HFFc6 (cell line): Measurements from ENCODE around the gene TLR6. TPM values are rescaled to one million over a fixed set of nuclear protein-coding genes. Genes with fewer than 3 reads are reported as not detected.

Experiments
- DNase-seq: peaks from one replicate; pipeline ENCODE4 v3.0.0-alpha.2; 2018
- H3K27ac Mint-ChIP-seq: 2 replicates; pipeline ENCODE4 v1.8.0; 2020; ENCODE audit warnings: mild to moderate bottlenecking, mixed read lengths
- H3K27me3 Mint-ChIP-seq: 2 replicates; pipeline ENCODE4 v1.8.0; 2021; ENCODE audit warnings: mild to moderate bottlenecking, moderate library complexity, mixed read lengths; ENCODE audit not compliant: insufficient read depth
- H3K36me3 Mint-ChIP-seq: 2 replicates; pipeline ENCODE4 v1.8.0; 2021; ENCODE audit warnings: low read depth, mixed read lengths
- H3K4me1 Mint-ChIP-seq: 2 replicates; pipeline ENCODE4 v1.8.0; 2020; ENCODE audit warnings: low read depth, mixed read lengths
- H3K4me3 Mint-ChIP-seq: 2 replicates; pipeline ENCODE4 v1.8.0; 2020; ENCODE audit warnings: mild to moderate bottlenecking, moderate library complexity, mixed read lengths
- H3K9me3 Mint-ChIP-seq: 2 replicates; pipeline ENCODE4 v1.8.0; 2020; ENCODE audit warnings: mild to moderate bottlenecking, mixed read lengths
- CTCF ChIP-seq: fragments of 200-600 bp; sonication (generic); IDR thresholded peaks from 2 replicates; pipeline ENCODE4 v1.5.0; 2021; ENCODE audit warnings: antibody characterized with exemption, mild to moderate bottlenecking
- total RNA-seq, 6 experiments: library from RNA; stranded (reverse); fragmentation: NEBNext Ultra II Directional; extraction: Animal tissue kit (Norgen Biotek cat#: 25700); gene quantifications; 2 replicates in 1 of 6; 3 replicates in 5 of 6; pipeline ENCODE4 v1.2.3, GENCODE V29; 2021

TLR6 gene
- total RNA-seq, 6 experiments from 2014 or later = 0.76 to 1.3 (median 0.97) TPM

GRCh38 chr4:38867478-38868058 lies 11.0 kb upstream of the TLR6 start, which contains the start of gene FAM114A1:
FAM114A1 (plus strand) TSS chr4:38867806; CDS start chr4:38878079, 10,273 bp downstream.
- H3K4me1 Mint-ChIP-seq = peaks cover 50% of the 10 kb centered on the region
- peaks cover 38% of the 10 kb centered on the region for H3K36me3 Mint-ChIP-seq
- TF ChIP-seq CTCF = no peak
- H3K9me3 Mint-ChIP-seq = no peaks in the 10 kb centered on the region
- H3K27me3 Mint-ChIP-seq = no peaks in the 10 kb centered on the region; the same call in none of the 2 replicates
- peak; percentile 48 for DNase-seq
- H3K27ac Mint-ChIP-seq = peak within 1 kb of the TSS; percentile 97
- peak within 1 kb of the TSS; percentile 90 for H3K4me3 Mint-ChIP-seq

- Mint-ChIP-seq H3K4me1 (peaks cover 46% of the 10 kb centered on the region), H3K4me3 (peak overlapping the region; percentile 83), H3K27ac (peak overlapping the region; percentile 86), H3K36me3 (peaks cover 33% of the 10 kb centered on the region), H3K27me3 (no peaks in the 10 kb centered on the region; the same call in none of the 2 replicates), H3K9me3 (no peaks in the 10 kb centered on the region)
- TF ChIP-seq CTCF = no peak; the same call in 1 of the 2 replicates
- no peak for DNase-seq
Measured at GRCh38 chr4:38866973-38867477, 10.4 kb upstream of the TLR6 start.

- no peaks in the 10 kb centered on the region; the same call in none of the 2 replicates for H3K27me3 Mint-ChIP-seq
- no peak for DNase-seq
- no peak overlapping the region for H3K27ac Mint-ChIP-seq
- peaks cover 23% of the 10 kb centered on the region for H3K36me3 Mint-ChIP-seq
- no peaks in the 10 kb centered on the region for H3K9me3 Mint-ChIP-seq
- no peak for TF ChIP-seq CTCF
- peaks cover 44% of the 10 kb centered on the region for H3K4me1 Mint-ChIP-seq
- H3K4me3 Mint-ChIP-seq = no peak overlapping the region
Measured at GRCh38 chr4:38865445-38865844, 8.8 kb upstream of the TLR6 start.

- TF ChIP-seq CTCF = no peak
- no peaks in the 10 kb centered on the region for H3K9me3 Mint-ChIP-seq
Measured at GRCh38 chr4:38861791-38862190, 5.2 kb upstream of the TLR6 start.

GRCh38 chr4:38860788-38861424 lies 4.3 kb upstream of the TLR6 start:
- peaks cover 49% of the 10 kb centered on the region for H3K4me1 Mint-ChIP-seq
- H3K27me3 Mint-ChIP-seq = no peaks in the 10 kb centered on the region; the same call in none of the 2 replicates
- no peaks in the 10 kb centered on the region for H3K36me3 Mint-ChIP-seq
- peak; percentile 91 for TF ChIP-seq CTCF
- DNase-seq = no peak
- no peaks in the 10 kb centered on the region for H3K9me3 Mint-ChIP-seq
- no peak overlapping the region for H3K27ac Mint-ChIP-seq
- H3K4me3 Mint-ChIP-seq = no peak overlapping the region

More at GRCh38 chr4:38861791-38862190, 5.2 kb upstream of the TLR6 start:
- no peak for DNase-seq
- Mint-ChIP-seq H3K27me3 (no peaks in the 10 kb centered on the region; the same call in none of the 2 replicates), H3K4me3 (no peak overlapping the region), H3K4me1 (peaks cover 43% of the 10 kb centered on the region), H3K27ac (no peak overlapping the region), H3K36me3 (no peaks in the 10 kb centered on the region)
